Measurements from ENCODE around the gene ARHGDIB. TPM values are rescaled to one million over a fixed set of nuclear protein-coding genes. Genes with fewer than 3 reads are reported as not detected.
A peak's percentile ranks its signal among the peaks of the same experiment; 100 is the strongest.

ARHGDIB gene
- total and polyA plus RNA-seq, 2 of the 13 experiments (the other 11 are each of a cell fraction or from before 2014, with no cell fraction given): 0.11 to 0.87 TPM

DNA sequence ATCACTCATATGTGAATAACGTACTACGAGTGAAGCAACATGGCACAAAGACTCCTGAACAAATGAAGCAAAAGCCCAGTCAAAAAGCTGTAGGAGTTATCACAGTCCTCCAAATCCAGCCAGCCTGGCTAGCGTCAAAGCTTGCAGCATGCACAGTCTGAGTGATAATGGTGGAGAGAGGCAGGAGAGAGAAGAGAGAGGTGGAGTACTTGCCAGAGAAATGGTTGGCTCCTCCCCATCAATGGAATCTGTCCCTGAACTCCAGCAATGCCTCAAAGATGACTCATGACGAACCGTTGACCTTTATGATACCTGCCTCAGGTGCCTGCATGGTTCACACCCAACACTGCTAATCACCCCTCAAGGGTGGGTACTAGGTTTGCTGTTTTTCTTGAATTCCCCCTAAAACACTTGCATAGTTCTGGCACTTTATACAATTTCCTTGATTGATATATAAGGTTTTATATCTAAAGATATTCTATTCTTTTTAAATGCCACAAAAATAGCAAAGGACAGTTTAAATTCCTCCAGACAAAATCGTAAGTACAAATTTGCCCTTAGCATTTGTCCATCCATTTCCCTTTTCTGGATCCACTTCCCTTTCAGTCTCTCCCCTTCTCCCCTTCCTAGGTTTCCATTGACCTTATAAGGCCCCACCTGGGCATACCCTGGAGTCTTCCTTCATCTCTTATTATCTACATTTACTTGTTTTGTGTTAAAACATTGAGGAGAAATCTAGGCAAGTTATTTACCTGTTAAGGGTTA is 10.2 kb downstream of the ARHGDIB start (continued):
- TF ChIP-seq, protein P1, sequence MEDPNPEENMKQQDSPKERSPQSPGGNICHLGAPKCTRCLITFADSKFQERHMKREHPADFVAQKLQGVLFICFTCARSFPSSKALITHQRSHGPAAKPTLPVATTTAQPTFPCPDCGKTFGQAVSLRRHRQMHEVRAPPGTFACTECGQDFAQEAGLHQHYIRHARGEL (CRISPR knock-in tag; IDR thresholded peaks at IDR 0.05): no peak
- TF ChIP-seq GFI1 (CRISPR knock-in tag; IDR thresholded peaks at IDR 0.05; ENCODE audit: borderline replicate concordance) (no peak), TEAD3 (CRISPR knock-in tag; optimal IDR thresholded peaks at IDR 0.05; ENCODE audit: borderline replicate concordance) (peak; percentile 54), TOPORS (CRISPR knock-in tag; IDR thresholded peaks at IDR 0.05) (no peak), PCBP2 (optimal IDR thresholded peaks at IDR 0.05; ENCODE audit: low read depth, low read length, poor library complexity, severe bottlenecking) (no peak), NR2F6 (IDR thresholded peaks at IDR 0.05) (no peak), NR2F6 (CRISPR knock-in tag; IDR thresholded peaks at IDR 0.05) (peak; percentile 38; the same call in 1 of the 2 replicates), SP5 (CRISPR knock-in tag; IDR thresholded peaks at IDR 0.05; ENCODE audit: borderline replicate concordance, low read depth) (0 out of 2 replicates have a peak, but pooled peaks have one; percentile 10), ZNF644 (CRISPR knock-in tag; IDR thresholded peaks at IDR 0.05; ENCODE audit: low read depth) (peak; percentile 50; the same call in 1 of the 2 replicates), HOXA3 (CRISPR knock-in tag; IDR thresholded peaks at IDR 0.05) (no peak), GTF3A (CRISPR knock-in tag; conservative IDR thresholded peaks at IDR 0.05) (no peak), JUNB (CRISPR knock-in tag; IDR thresholded peaks at IDR 0.05; ENCODE audit: borderline replicate concordance) (0 out of 2 replicates have a peak, but pooled peaks have one; percentile 44), ZFP82 (CRISPR knock-in tag; IDR thresholded peaks at IDR 0.05; ENCODE audit: borderline replicate concordance) (no peak), THAP11 (CRISPR knock-in tag; IDR thresholded peaks at IDR 0.05) (no peak), RARA (CRISPR knock-in tag; IDR thresholded peaks at IDR 0.05) (peak; percentile 17; the same call in 1 of the 2 replicates), ZNF790 (CRISPR knock-in tag; IDR thresholded peaks at IDR 0.05; ENCODE audit: borderline replicate concordance) (no peak), DMAP1 (CRISPR knock-in tag; IDR thresholded peaks at IDR 0.05) (no peak), ZNF549 (CRISPR knock-in tag; IDR thresholded peaks at IDR 0.05) (no peak), SMAD1 (CRISPR knock-in tag; IDR thresholded peaks at IDR 0.05; ENCODE audit: borderline replicate concordance, low read depth) (no peak), ZFP41 (CRISPR knock-in tag; IDR thresholded peaks at IDR 0.05; ENCODE audit: borderline replicate concordance) (no peak), EHMT2 (IDR thresholded peaks at IDR 0.05; ENCODE audit: borderline replicate concordance, low read depth, low read length) (no peak), FOSL2 (CRISPR knock-in tag; IDR thresholded peaks at IDR 0.05) (peak; percentile 89)
- TF ChIP-seq, protein P2, sequence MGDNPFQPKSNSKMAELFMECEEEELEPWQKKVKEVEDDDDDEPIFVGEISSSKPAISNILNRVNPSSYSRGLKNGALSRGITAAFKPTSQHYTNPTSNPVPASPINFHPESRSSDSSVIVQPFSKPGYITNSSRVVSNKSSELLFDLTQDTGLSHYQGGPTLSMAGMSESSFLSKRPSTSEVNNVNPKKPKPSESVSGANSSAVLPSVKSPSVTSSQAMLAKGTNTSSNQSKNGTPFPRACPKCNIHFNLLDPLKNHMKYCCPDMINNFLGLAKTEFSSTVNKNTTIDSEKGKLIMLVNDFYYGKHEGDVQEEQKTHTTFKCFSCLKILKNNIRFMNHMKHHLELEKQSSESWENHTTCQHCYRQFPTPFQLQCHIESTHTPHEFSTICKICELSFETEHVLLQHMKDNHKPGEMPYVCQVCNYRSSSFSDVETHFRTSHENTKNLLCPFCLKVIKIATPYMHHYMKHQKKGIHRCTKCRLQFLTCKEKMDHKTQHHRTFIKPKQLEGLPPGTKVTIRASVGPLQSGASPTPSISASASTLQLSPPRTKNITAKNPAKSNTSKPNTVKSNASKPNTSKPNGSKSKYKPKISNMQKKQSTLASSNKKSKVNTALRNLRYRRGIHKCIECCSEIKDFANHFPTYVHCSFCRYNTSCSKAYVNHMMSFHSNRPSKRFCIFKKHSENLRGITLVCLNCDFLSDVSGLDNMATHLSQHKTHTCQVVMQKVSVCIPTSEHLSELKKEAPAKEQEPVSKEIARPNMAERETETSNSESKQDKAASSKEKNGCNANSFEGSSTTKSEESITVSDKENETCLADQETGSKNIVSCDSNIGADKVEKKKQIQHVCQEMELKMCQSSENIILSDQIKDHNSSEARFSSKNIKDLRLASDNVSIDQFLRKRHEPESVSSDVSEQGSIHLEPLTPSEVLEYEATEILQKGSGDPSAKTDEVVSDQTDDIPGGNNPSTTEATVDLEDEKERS (CRISPR knock-in tag; IDR thresholded peaks at IDR 0.05): no peak

Measured in HepG2 (cell line).